CD14-positive monocyte (primary cell): ENCODE data around the gene AQP11. TPM values are rescaled to one million over a fixed set of nuclear protein-coding genes. Genes with fewer than 3 reads are reported as not detected.

Experiments used
- DNase-seq, 3 donors: peaks; one replicate each; pipeline ENCODE4 v3.0.0-alpha.2; 2011 to 2022
- H2AFZ ChIP-seq: 2 replicates; pipeline ENCODE4 v1.6.0; 2012; ENCODE audit warnings: mild to moderate bottlenecking, low read depth, low read length, inconsistent platforms; ENCODE audit not compliant: insufficient read depth, poor library complexity, severe bottlenecking
- H3K27ac ChIP-seq, 2 donors: 1 replicate in 1 of 2; 2 replicates in 1 of 2; pipeline ENCODE4 v1.5.1; 2012 to 2013; ENCODE audit warnings: low read length in 2 of 2, control low read depth in 1 of 2, inconsistent platforms in 1 of 2, low read depth in 1 of 2, mild to moderate bottlenecking in 1 of 2
- H3K27me3 ChIP-seq, 2 donors: one replicate each; pipeline versions ENCODE4 v1.6.0 to v1.6.1; 2011 to 2013; ENCODE audit warnings: low read length in 2 of 2; ENCODE audit not compliant: control insufficient read depth in 2 of 2, insufficient read depth in 2 of 2
- H3K36me3 ChIP-seq, 2 donors: replicated peaks in 1 of 2; 1 replicate in 1 of 2; 2 replicates in 1 of 2; pipeline versions ENCODE4 v1.5.1 to v1.6.1; 2012 to 2013; ENCODE audit warnings: low read length in 2 of 2, control low read depth in 1 of 2, inconsistent platforms in 1 of 2, mild to moderate bottlenecking in 1 of 2; ENCODE audit not compliant: insufficient read depth in 2 of 2, control insufficient read depth in 1 of 2
- H3K4me1 ChIP-seq, 2 donors: 1 replicate in 1 of 2; 2 replicates in 1 of 2; pipeline versions ENCODE4 v1.5.1 to v1.6.1; 2012 to 2013; ENCODE audit warnings: low read length in 2 of 2, control low read depth in 1 of 2, inconsistent platforms in 1 of 2, mild to moderate bottlenecking in 1 of 2, moderate library complexity in 1 of 2; ENCODE audit not compliant: insufficient read depth in 2 of 2, control insufficient read depth in 1 of 2
- H3K4me2 ChIP-seq: replicated peaks from 2 replicates; pipeline ENCODE3; 2012; ENCODE audit warnings: low read length, moderate library complexity, mild to moderate bottlenecking; ENCODE audit not compliant: poor library complexity, severe bottlenecking; ENCODE audit errors: extremely low read depth
- H3K4me3 ChIP-seq, 3 experiments: fragments of 200-600 bp in 1 of 3; sonication (generic) in 1 of 3; replicated peaks in 1 of 3; 1 replicate in 2 of 3; 2 replicates in 1 of 3; pipeline ENCODE4 v1.5.1; 2011 to 2013; ENCODE audit warnings: low read length in 3 of 3, mild to moderate bottlenecking in 3 of 3, control low read depth in 2 of 3, low read depth in 2 of 3, inconsistent platforms in 1 of 3, moderate library complexity in 1 of 3
- H3K79me2 ChIP-seq: 2 replicates; pipeline ENCODE4 v1.6.0; 2012; ENCODE audit warnings: mild to moderate bottlenecking, control low read depth, inconsistent platforms, low read length, moderate library complexity; ENCODE audit not compliant: insufficient read depth
- H3K9ac ChIP-seq: 2 replicates; pipeline ENCODE4 v1.6.0; 2017; ENCODE audit warnings: low read length, mild to moderate bottlenecking; ENCODE audit not compliant: insufficient read depth, poor library complexity, severe bottlenecking
- H3K9me3 ChIP-seq, 2 donors: replicated peaks in 1 of 2; 1 replicate in 1 of 2; 2 replicates in 1 of 2; pipeline versions ENCODE4 v1.5.1 to v1.6.1; 2012 to 2013; ENCODE audit warnings: low read length in 2 of 2, control low read depth in 1 of 2; ENCODE audit not compliant: control insufficient read depth in 1 of 2, insufficient read depth in 1 of 2
- H4K20me1 ChIP-seq: 2 replicates; pipeline ENCODE4 v1.6.0; 2012; ENCODE audit warnings: mild to moderate bottlenecking, low read length, control low read depth, moderate library complexity; ENCODE audit not compliant: insufficient read depth
- H3K27ac Mint-ChIP-seq, 7 donors: one replicate each; pipeline ENCODE4 v1.8.0; 2020; ENCODE audit warnings: mild to moderate bottlenecking in 7 of 7, mixed read lengths in 7 of 7, moderate library complexity in 6 of 7, inconsistent platforms in 2 of 7
- H3K27me3 Mint-ChIP-seq, 3 donors: one replicate each; pipeline ENCODE4 v1.8.0; 2021 to 2022; ENCODE audit warnings: low read depth in 3 of 3, mild to moderate bottlenecking in 3 of 3, mixed read lengths in 3 of 3, moderate library complexity in 3 of 3, inconsistent platforms in 1 of 3
- H3K36me3 Mint-ChIP-seq, 2 donors: one replicate each; pipeline ENCODE4 v1.8.0; 2020; ENCODE audit warnings: mixed read lengths in 2 of 2, inconsistent platforms in 1 of 2, mild to moderate bottlenecking in 1 of 2
- H3K4me1 Mint-ChIP-seq: one replicate; pipeline ENCODE4 v1.8.0; 2020; ENCODE audit warnings: mild to moderate bottlenecking, mixed read lengths
- H3K4me3 Mint-ChIP-seq, 2 donors: one replicate each; pipeline ENCODE4 v1.8.0; 2020; ENCODE audit warnings: mild to moderate bottlenecking in 2 of 2, mixed read lengths in 2 of 2, moderate library complexity in 1 of 2
- H3K9me3 Mint-ChIP-seq, 7 donors: one replicate each; pipeline ENCODE4 v1.8.0; 2020 to 2022; ENCODE audit warnings: mixed read lengths in 7 of 7, mild to moderate bottlenecking in 6 of 7, moderate library complexity in 6 of 7, inconsistent platforms in 2 of 7
- CTCF ChIP-seq: fragments of 200-600 bp; IDR thresholded peaks from one replicate; pipeline ENCODE4 v1.8.0; 2022; ENCODE audit warnings: antibody characterized with exemption, mild to moderate bottlenecking
- WGBS: methylation state at CpG from one replicate; pipeline ENCODE4 v1.1.5; 2013; ENCODE audit warnings: missing lambda C conversion rate; ENCODE audit not compliant: insufficient coverage; 5-methylcytosine and 5-hydroxymethylcytosine counted together
- intact Hi-C, 2 donors: fragments of 100-400 bp; cut with micrococcal nuclease; formaldehyde crosslinking; loops; one replicate each; pipeline versions ENCODE4 v1.15.0 to v1.15.1; 2023
- polyA plus RNA-seq, 3 donors: library from polyadenylated mRNA; depleted of rRNA in 1 of 3; unstranded in 2 of 3; stranded (reverse) in 1 of 3; fragments of 300-500 nt in 2 of 3; fragments of >200 nt in 1 of 3; fragmentation: Illumina TruSeq in 2 of 3; gene quantifications; 1 replicate in 2 of 3; 2 replicates in 1 of 3; pipeline ENCODE4 v1.2.3, GENCODE V29; 2012 to 2021

AQP11 gene
- polyA plus RNA-seq, 3 donors = 0.16 to 0.18 TPM; not detected in 1

DNA sequence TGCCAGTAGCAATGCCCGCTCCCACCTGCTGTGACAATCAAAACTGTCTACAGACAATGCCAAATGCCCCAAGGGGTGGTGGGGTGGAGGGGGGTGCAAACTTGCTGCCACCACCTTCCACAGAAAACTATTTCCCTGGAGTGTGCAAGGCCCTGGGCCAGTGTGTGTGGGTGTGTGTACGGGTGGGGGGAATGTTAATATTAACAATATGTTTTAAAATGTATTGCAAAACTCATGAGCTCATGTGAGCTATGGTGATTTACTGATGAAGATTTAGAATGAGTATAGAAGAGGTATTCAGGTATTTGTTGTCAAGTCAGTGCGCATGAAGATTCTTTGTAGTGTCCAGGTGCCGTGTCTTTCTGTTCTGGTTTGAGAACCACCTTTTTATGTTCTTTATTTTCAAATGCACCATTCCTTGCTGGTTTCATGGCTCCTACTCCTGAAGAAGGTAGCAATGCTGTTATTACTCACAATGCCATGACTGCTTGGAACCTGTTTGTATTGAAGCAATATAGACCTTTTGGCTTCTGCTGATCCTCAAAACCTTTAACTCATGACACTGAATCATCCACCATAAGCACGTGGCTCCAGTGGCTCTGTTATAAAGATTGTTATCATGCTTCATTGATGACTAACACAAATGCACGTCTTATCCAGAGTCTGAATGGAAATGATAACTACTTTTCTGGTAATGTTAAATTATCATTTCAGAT is 29.9 kb upstream of the AQP11 start:
- DNase-seq = no peak
- Mint-ChIP-seq H3K4me3 (no peak overlapping the region), H3K9me3 (peaks cover 0 to 3% (median 0%) of the 10 kb centered on the region in 7 donors), H3K36me3 (no peaks in the 10 kb centered on the region), H3K4me1 (peaks cover 1% of the 10 kb centered on the region), H3K27ac (peak overlapping the region in 1 of 7 donors; percentile 7), H3K27me3 (peaks cover 0 to 1% (median 0%) of the 10 kb centered on the region in 3 donors)
- no peaks in the 10 kb centered on the region for H3K4me1 ChIP-seq
- H3K27me3 ChIP-seq = no peaks in the 10 kb centered on the region
- intact Hi-C loops = no loop called here
- TF ChIP-seq CTCF = no peak
- WGBS = 83% methylated on average over 1 of the region's 6 CpGs
- no peak overlapping the region for H3K4me3 ChIP-seq
- H3K27ac ChIP-seq = no peak overlapping the region
- peaks cover 0 to 8% of the 10 kb centered on the region in 2 donors for H3K9me3 ChIP-seq
- H4K20me1 ChIP-seq = no peaks in the 10 kb centered on the region
- H2AFZ ChIP-seq = no peak overlapping the region
- no peaks in the 10 kb centered on the region for H3K36me3 ChIP-seq
- H3K79me2 ChIP-seq = no peaks in the 10 kb centered on the region
- H3K4me2 ChIP-seq = no peak overlapping the region
- H3K9ac ChIP-seq = no peak overlapping the region

DNA sequence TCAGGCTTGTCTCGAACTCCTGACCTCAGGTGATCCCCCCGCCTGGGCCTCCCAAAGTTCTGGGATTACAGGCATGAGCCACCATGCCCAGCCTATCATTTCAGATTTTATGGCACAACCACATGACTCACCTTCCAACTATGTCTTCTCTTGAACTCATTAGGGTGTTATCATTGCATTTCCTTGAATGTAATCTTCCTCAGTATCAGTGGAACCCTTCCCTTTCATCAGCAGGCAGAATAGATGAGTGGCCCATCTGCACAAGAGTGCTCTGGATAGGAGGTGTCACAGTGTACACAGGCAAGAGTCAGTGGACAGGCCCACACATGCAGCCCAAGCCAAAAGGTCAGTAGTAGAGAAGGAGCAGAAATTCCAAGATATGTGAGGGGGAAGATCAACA is 29.1 kb upstream of the AQP11 start:
- peaks cover 0 to 3% (median 0%) of the 10 kb centered on the region in 7 donors for H3K9me3 Mint-ChIP-seq
- H3K4me3 ChIP-seq = no peak overlapping the region
- no peak overlapping the region for H3K4me3 Mint-ChIP-seq
- no peaks in the 10 kb centered on the region for H4K20me1 ChIP-seq
- no peak overlapping the region for H3K9ac ChIP-seq
- no peak overlapping the region for H3K27ac ChIP-seq
- H3K4me1 Mint-ChIP-seq = peaks cover 1% of the 10 kb centered on the region
- no peaks in the 10 kb centered on the region for H3K36me3 ChIP-seq
- H3K4me1 ChIP-seq = no peaks in the 10 kb centered on the region
- no peak overlapping the region for H3K4me2 ChIP-seq
- 100% methylated on average over 1 of the region's 2 CpGs for WGBS
- DNase-seq = no peak
- peaks cover 0 to 3% (median 1%) of the 10 kb centered on the region in 3 donors for H3K27me3 Mint-ChIP-seq
- no peak overlapping the region for H3K27ac Mint-ChIP-seq
- intact Hi-C loops = no loop called here
- no peaks in the 10 kb centered on the region for H3K27me3 ChIP-seq
- no peaks in the 10 kb centered on the region for H3K79me2 ChIP-seq
- H3K36me3 Mint-ChIP-seq = no peaks in the 10 kb centered on the region
- TF ChIP-seq CTCF = no peak
- H2AFZ ChIP-seq = no peak overlapping the region
- H3K9me3 ChIP-seq = peaks cover 0 to under 1% of the 10 kb centered on the region in 2 donors
